ENCODE results near the gene DHODH.

DHODH gene

GRCh38 chr16:72060405-72060804, 51.9 kb downstream of the DHODH start:
- POLR2A ChIA-PET = no interaction called here

GRCh38 chr16:72061564-72061963, 53.0 kb downstream of the DHODH start:
- TF ChIP-seq BHLHE40 (IDR thresholded peaks at IDR 0.05; ENCODE audit: borderline replicate concordance) = no peak
- no peak for TF ChIP-seq ARNT (IDR thresholded peaks at IDR 0.05)
- TF ChIP-seq L3MBTL2 (conservative IDR thresholded peaks at IDR 0.05) = no peak
- TF ChIP-seq SUZ12 (IDR thresholded peaks at IDR 0.05) = no peak
- no peak for TF ChIP-seq PKNOX1 (IDR thresholded peaks at IDR 0.05)
- no peak for TF ChIP-seq FOXM1 (IDR thresholded peaks at IDR 0.05; ENCODE audit: borderline replicate concordance)
- TF ChIP-seq ELF4 (IDR thresholded peaks at IDR 0.05) = no peak
- TF ChIP-seq LEF1 (IDR thresholded peaks at IDR 0.05; ENCODE audit: borderline replicate concordance) = no peak
- no peak for TF ChIP-seq FOXK2 (IDR thresholded peaks at IDR 0.05)
- no peak for TF ChIP-seq FOXA1 (IDR thresholded peaks at IDR 0.05)
- no peak for TF ChIP-seq TARDBP (IDR thresholded peaks at IDR 0.05)
- TF ChIP-seq NFRKB (IDR thresholded peaks at IDR 0.05) = no peak
- TF ChIP-seq HDGF (IDR thresholded peaks at IDR 0.05; ENCODE audit: borderline replicate concordance) = no peak
- TF ChIP-seq SP1 (IDR thresholded peaks at IDR 0.05) = no peak
- TF ChIP-seq CTBP1 (IDR thresholded peaks at IDR 0.05; ENCODE audit: borderline replicate concordance) = no peak
- TF ChIP-seq ZNF384 (IDR thresholded peaks at IDR 0.05) = no peak
- CTCF ChIA-PET = interaction anchor here (0.7 kb wide), 1 partner anchor 183 kb away, joined by 3 read pairs; no protein-coding TSS in a partner anchor
- POLR2A ChIA-PET = no interaction called here
- DNase-seq (ENCODE audit: extremely low spot score) = no peak

More at GRCh38 chr16:72060405-72060804, 51.9 kb downstream of the DHODH start:
- no peak for DNase-seq (ENCODE audit: extremely low spot score)
- TF ChIP-seq CTBP1 (IDR thresholded peaks at IDR 0.05; ENCODE audit: borderline replicate concordance) (no peak), ZNF384 (IDR thresholded peaks at IDR 0.05) (no peak), SP1 (IDR thresholded peaks at IDR 0.05) (no peak), ARNT (IDR thresholded peaks at IDR 0.05) (no peak), L3MBTL2 (conservative IDR thresholded peaks at IDR 0.05) (no peak), PKNOX1 (IDR thresholded peaks at IDR 0.05) (no peak), HDGF (IDR thresholded peaks at IDR 0.05; ENCODE audit: borderline replicate concordance) (no peak), FOXM1 (IDR thresholded peaks at IDR 0.05; ENCODE audit: borderline replicate concordance) (no peak), ELF4 (IDR thresholded peaks at IDR 0.05) (no peak), FOXK2 (IDR thresholded peaks at IDR 0.05) (no peak), NFRKB (IDR thresholded peaks at IDR 0.05) (no peak)
- CTCF ChIA-PET = no interaction called here

GRCh38 chr16:72064361-72064894, 55.9 kb downstream of the DHODH start:
- ChIA-PET POLR2A (no interaction called here), CTCF (no interaction called here)
- TF ChIP-seq SP1 (IDR thresholded peaks at IDR 0.05) = no peak
- no peak for DNase-seq (ENCODE audit: extremely low spot score)

GRCh38 chr16:72066747-72067146, 58.2 kb downstream of the DHODH start:
- peak; percentile 38 for DNase-seq (ENCODE audit: extremely low spot score)

GRCh38 chr16:72068930-72069329, 60.4 kb downstream of the DHODH start:
- TF ChIP-seq LEF1 (IDR thresholded peaks at IDR 0.05; ENCODE audit: borderline replicate concordance) = no peak
- no peak for TF ChIP-seq PKNOX1 (IDR thresholded peaks at IDR 0.05)
- no peak for TF ChIP-seq BHLHE40 (IDR thresholded peaks at IDR 0.05; ENCODE audit: borderline replicate concordance)
- no peak for TF ChIP-seq FOXM1 (IDR thresholded peaks at IDR 0.05; ENCODE audit: borderline replicate concordance)
- DNase-seq (ENCODE audit: extremely low spot score) = no peak
- POLR2A ChIA-PET = no interaction called here
- CTCF ChIA-PET = no interaction called here

More at GRCh38 chr16:72066747-72067146, 58.2 kb downstream of the DHODH start:
- ChIA-PET POLR2A (interaction anchor here (1.0 kb wide), 1 partner anchor 27 kb away, joined by 6 read pairs; the partner anchor contains the start of genes DHX38 and TXNL4B), CTCF (interaction anchor here (0.6 to 1.2 kb wide), 6 partner anchors 11 to 577 kb away, joined by 3 to 5 read pairs (median 4); no protein-coding TSS in a partner anchor)
- TF ChIP-seq BHLHE40 (IDR thresholded peaks at IDR 0.05; ENCODE audit: borderline replicate concordance) = no peak
- no peak for TF ChIP-seq FOXK2 (IDR thresholded peaks at IDR 0.05)
- no peak for TF ChIP-seq SP1 (IDR thresholded peaks at IDR 0.05)
- no peak for TF ChIP-seq PKNOX1 (IDR thresholded peaks at IDR 0.05)
- no peak for TF ChIP-seq FOXM1 (IDR thresholded peaks at IDR 0.05; ENCODE audit: borderline replicate concordance)
- no peak for TF ChIP-seq TARDBP (IDR thresholded peaks at IDR 0.05)
- no peak for TF ChIP-seq ARNT (IDR thresholded peaks at IDR 0.05)
- no peak for TF ChIP-seq SUZ12 (IDR thresholded peaks at IDR 0.05)
- TF ChIP-seq CTBP1 (IDR thresholded peaks at IDR 0.05; ENCODE audit: borderline replicate concordance) = no peak
- no peak for TF ChIP-seq LEF1 (IDR thresholded peaks at IDR 0.05; ENCODE audit: borderline replicate concordance)
- TF ChIP-seq FOXA1 (IDR thresholded peaks at IDR 0.05) = no peak
- TF ChIP-seq HDGF (IDR thresholded peaks at IDR 0.05; ENCODE audit: borderline replicate concordance) = no peak

All from HEK293T (cell line).